HG02571 (cell line): Measurements from ENCODE around the gene DHCR24.
"Not testable (repeated sequence)": the region's sequence is repeated elsewhere in the genome, so short reads cannot be mapped to it uniquely, and the experiment has no call there.

Source experiments
- ATAC-seq: cut with Tn5 transposase; IDR thresholded peaks from one replicate; pipeline ENCODE4 v1.9.1; 2021; ENCODE audit warnings: mild to moderate bottlenecking, moderate library complexity; ENCODE audit not compliant: unreplicated experiment

Gene DHCR24

GRCh38 chr1:54886724-54887664, at the start of gene DHCR24:
TSS of gene DHCR24 (minus strand) at chr1:54887195. CDS start at chr1:54887119, 76 bp downstream.
- ATAC-seq, result peak; percentile 91

GRCh38 chr1:54936791-54937190, 49.8 kb upstream of the DHCR24 start:
- no peak for ATAC-seq

- ATAC-seq, result no peak
Measured at GRCh38 chr1:54934869-54935268, 47.9 kb upstream of the DHCR24 start.

- ATAC-seq, result not testable (repeated sequence)
Measured at GRCh38 chr1:54934081-54934480, 47.1 kb upstream of the DHCR24 start.

GRCh38 chr1:54931275-54931840, 44.4 kb upstream of the DHCR24 start:
- no peak for ATAC-seq

GRCh38 chr1:54929700-54930099, 42.7 kb upstream of the DHCR24 start:
- ATAC-seq, result no peak

GRCh38 chr1:54928327-54928726, 41.3 kb upstream of the DHCR24 start:
- no peak for ATAC-seq

GRCh38 chr1:54927472-54928240, 40.7 kb upstream of the DHCR24 start:
- ATAC-seq, result no peak

GRCh38 chr1:54926970-54927369, 40.0 kb upstream of the DHCR24 start:
- ATAC-seq, result no peak

- ATAC-seq, result no peak
Measured at GRCh38 chr1:54922921-54923421, 36.0 kb upstream of the DHCR24 start.

- ATAC-seq, result no peak
Measured at GRCh38 chr1:54922040-54922761, 35.2 kb upstream of the DHCR24 start.

- no peak for ATAC-seq
Measured at GRCh38 chr1:54919367-54920359, 32.7 kb upstream of the DHCR24 start.

GRCh38 chr1:54911076-54911475, 24.1 kb upstream of the DHCR24 start:
- not testable (repeated sequence) for ATAC-seq

- ATAC-seq, result no peak
Measured at GRCh38 chr1:54906586-54906985, 19.6 kb upstream of the DHCR24 start.

GRCh38 chr1:54904476-54905048, 17.6 kb upstream of the DHCR24 start:
- no peak for ATAC-seq

GRCh38 chr1:54894271-54894670, 7.3 kb upstream of the DHCR24 start:
- no peak for ATAC-seq

GRCh38 chr1:54892586-54892985, 5.6 kb upstream of the DHCR24 start:
- no peak for ATAC-seq

GRCh38 chr1:54889132-54889725, 2.2 kb upstream of the DHCR24 start:
- no peak for ATAC-seq
